GM18861 (cell line): Measurements from ENCODE around the gene NECTIN2.
"Not testable (repeated sequence)": the region's sequence is repeated elsewhere in the genome, so short reads cannot be mapped to it uniquely, and the experiment has no call there.

Source experiments
- ATAC-seq: cut with Tn5 transposase; IDR thresholded peaks from one replicate; pipeline ENCODE4 v1.9.1; 2021; ENCODE audit not compliant: unreplicated experiment

NECTIN2 gene

GRCh38 chr19:44848812-44849447, 2.8 kb downstream of the NECTIN2 start:
- ATAC-seq: no peak

- ATAC-seq: no peak
Measured at GRCh38 chr19:44850641-44851109, 4.6 kb downstream of the NECTIN2 start.

GRCh38 chr19:44851427-44851826, 5.3 kb downstream of the NECTIN2 start:
- no peak for ATAC-seq

- ATAC-seq: no peak
Measured at GRCh38 chr19:44855606-44856005, 9.5 kb downstream of the NECTIN2 start.

GRCh38 chr19:44856421-44857083, 10.5 kb downstream of the NECTIN2 start:
- no peak for ATAC-seq

GRCh38 chr19:44857837-44858236, 11.7 kb downstream of the NECTIN2 start:
- no peak for ATAC-seq

- not testable (repeated sequence) for ATAC-seq
Measured at GRCh38 chr19:44861576-44861975, 15.5 kb downstream of the NECTIN2 start.

GRCh38 chr19:44863990-44864389, 17.9 kb downstream of the NECTIN2 start:
- ATAC-seq: no peak

- no peak for ATAC-seq
Measured at GRCh38 chr19:44865196-44865767, 19.2 kb downstream of the NECTIN2 start.

GRCh38 chr19:44866664-44867063, 20.6 kb downstream of the NECTIN2 start:
- ATAC-seq: no peak

GRCh38 chr19:44867578-44867977, 21.5 kb downstream of the NECTIN2 start:
- ATAC-seq: no peak

- no peak for ATAC-seq
Measured at GRCh38 chr19:44869733-44870470, 23.8 kb downstream of the NECTIN2 start.

GRCh38 chr19:44871809-44872208, 25.7 kb downstream of the NECTIN2 start:
- ATAC-seq: no peak

GRCh38 chr19:44872661-44873060, 26.6 kb downstream of the NECTIN2 start:
- no peak for ATAC-seq

GRCh38 chr19:44874317-44874716, 28.2 kb downstream of the NECTIN2 start:
- ATAC-seq: no peak

GRCh38 chr19:44875666-44876451, 29.8 kb downstream of the NECTIN2 start:
- ATAC-seq: no peak

- no peak for ATAC-seq
Measured at GRCh38 chr19:44876930-44877535, 30.9 kb downstream of the NECTIN2 start.

- ATAC-seq: no peak
Measured at GRCh38 chr19:44878120-44878865, 32.2 kb downstream of the NECTIN2 start.

- no peak for ATAC-seq
Measured at GRCh38 chr19:44879309-44880065, 33.4 kb downstream of the NECTIN2 start.
